Calu3 (cell line): ENCODE results near the gene TPMT. TPM values are rescaled to one million over a fixed set of nuclear protein-coding genes. Genes with fewer than 3 reads are reported as not detected.

Experiments
- Bru-seq: library from RNA; stranded (reverse); fragments of 400-500 nt; gene quantifications from one replicate; lab custom pipeline; 2021; lab: Mats Ljungman, UMichigan
- BruChase-seq, 2 experiments: library from RNA; stranded (reverse); fragments of 400-500 nt; gene quantifications; one replicate each; lab custom pipeline; 2021; lab: Mats Ljungman, UMichigan
- BruUV-seq: library from RNA; stranded (reverse); fragments of 400-500 nt; replicated peaks from 2 replicates; lab custom pipeline; 2021; lab: Mats Ljungman, UMichigan
- CTCF ChIA-PET: fragments of 300-600 bp; sonication (Branson Sonifier 250); formaldehyde crosslinking; loops from one replicate; lab custom pipeline; 2022; ENCODE audit warnings: antibody characterized with exemption; lab: Charles Lee
- DNase-seq: peaks from one replicate; pipeline ENCODE4 v3.0.0; 2022
- H3K27ac Mint-ChIP-seq: one replicate; pipeline ENCODE4 v1.8.0; 2022; ENCODE audit warnings: mixed read lengths; ENCODE audit not compliant: unreplicated experiment
- H3K27me3 Mint-ChIP-seq: one replicate; pipeline ENCODE4 v1.8.0; 2022; ENCODE audit warnings: mixed read lengths; ENCODE audit not compliant: unreplicated experiment
- H3K36me3 Mint-ChIP-seq: one replicate; pipeline ENCODE4 v1.8.0; 2022; ENCODE audit warnings: mild to moderate bottlenecking, moderate library complexity, mixed read lengths; ENCODE audit not compliant: insufficient read depth, unreplicated experiment
- H3K4me1 Mint-ChIP-seq: one replicate; pipeline ENCODE4 v1.8.0; 2022; ENCODE audit warnings: mild to moderate bottlenecking, low read depth, mixed read lengths; ENCODE audit not compliant: unreplicated experiment
- H3K4me3 Mint-ChIP-seq: one replicate; pipeline ENCODE4 v1.8.0; 2022; ENCODE audit warnings: mild to moderate bottlenecking, low read depth, moderate library complexity, mixed read lengths; ENCODE audit not compliant: unreplicated experiment
- H3K9me3 Mint-ChIP-seq: one replicate; pipeline ENCODE4 v1.8.0; 2022; ENCODE audit warnings: low read depth, mixed read lengths; ENCODE audit not compliant: unreplicated experiment
- CTCF ChIP-seq: fragments of 200-600 bp; IDR thresholded peaks from one replicate; pipeline ENCODE4 v1.8.0; 2022; ENCODE audit warnings: antibody characterized with exemption; ENCODE audit not compliant: unreplicated experiment
- intact Hi-C: fragments of 100-400 bp; cut with micrococcal nuclease; formaldehyde crosslinking; loops from one replicate; pipeline ENCODE4 v1.10.0; 2022; ENCODE audit not compliant: unreplicated experiment
- long read RNA-seq: library from polyadenylated mRNA; stranded (forward); transcript quantifications from one replicate; pipeline ENCODE4 v2.0.0, GENCODE V29; 2022
- total RNA-seq: library from RNA; stranded (reverse); gene quantifications from 2 replicates; pipeline ENCODE4 v1.2.3, GENCODE V29; 2022

Gene TPMT
- total RNA-seq, result 7.6 and 9.4 TPM in 2 replicates
- Bru-seq, nascent RNA, result percentile 53 among the genes with signal in this experiment
- BruChase-seq, experiment 1, labeled RNA remaining after a 6-hour chase, result percentile 63 among the genes with signal in this experiment
- percentile 49 among the genes with signal in this experiment for BruChase-seq, experiment 2, labeled RNA remaining after a 2-hour chase
- long read RNA-seq, transcript TPMT-201 (9 exons, 3,181 nt), result major isoform, 30 of 39 reads
- long read RNA-seq, partial matches to known transcripts, result 2 of 39 reads
- long read RNA-seq, other reads (novel, unspliced or antisense), result 7 of 39 reads

DNA sequence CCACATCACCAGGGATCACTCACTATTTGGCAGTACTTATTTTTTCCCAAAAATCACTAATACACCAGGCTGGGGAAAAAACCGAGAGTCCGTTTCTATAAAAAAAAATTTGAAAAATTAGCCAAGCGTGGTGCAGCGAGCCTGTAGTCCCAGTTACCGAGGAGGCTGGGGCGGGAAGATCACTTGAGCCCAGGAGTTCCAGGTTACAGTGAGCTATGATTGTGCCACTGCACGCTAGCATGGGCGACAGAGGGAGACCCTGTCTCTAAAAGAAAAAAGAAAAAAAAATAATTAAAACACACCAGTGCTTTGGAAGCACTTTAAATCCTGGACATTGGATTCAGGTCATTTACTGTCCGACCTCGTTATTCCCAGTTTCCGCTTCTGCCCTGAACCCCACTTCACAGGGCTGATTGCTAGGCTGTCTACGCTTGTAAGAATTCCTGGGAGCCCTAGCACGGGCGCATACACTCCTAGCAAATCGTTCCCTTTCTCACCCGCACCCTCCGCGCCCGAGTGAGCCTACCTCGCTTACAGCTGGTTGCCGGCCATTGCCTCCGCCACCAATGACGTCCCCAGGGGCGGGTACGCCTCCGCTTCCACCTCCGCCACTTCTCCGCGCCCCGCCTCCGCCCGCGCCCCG lies at the start of gene TPMT:
Gene TPMT, minus strand, starts transcription at position 571 of the 643 bp plus-strand sequence. CDS start 5,950 bp downstream, outside the sequence.
- H3K27ac Mint-ChIP-seq, result peak within 1 kb of the TSS; percentile 81
- TSS peak; percentile 81 for BruUV-seq
- H3K36me3 Mint-ChIP-seq, result peaks cover 23% of the 10 kb centered on the region
- peak; percentile 2 for DNase-seq
- H3K9me3 Mint-ChIP-seq, result no peaks in the 10 kb centered on the region
- peak within 1 kb of the TSS; percentile 93 for H3K4me3 Mint-ChIP-seq
- H3K4me1 Mint-ChIP-seq, result peaks cover 9% of the 10 kb centered on the region
- CTCF ChIA-PET, result interaction anchor here (0.6 kb wide), 1 partner anchor 112 kb away, joined by 3 read pairs; no protein-coding TSS in a partner anchor
- no peaks in the 10 kb centered on the region for H3K27me3 Mint-ChIP-seq
- intact Hi-C loops, result loop anchor here (10.0 kb wide), 1 partner anchor 110 kb away; the partner anchor contains the start of gene DEK
- TF ChIP-seq CTCF, result no peak

- intact Hi-C loops, result no loop called here
- no TSS peak for BruUV-seq
- H3K36me3 Mint-ChIP-seq, result no peaks in the 10 kb centered on the region
- DNase-seq, result no peak
- no peak overlapping the region for H3K27ac Mint-ChIP-seq
- TF ChIP-seq CTCF, result no peak
- H3K4me3 Mint-ChIP-seq, result no peak overlapping the region
- H3K27me3 Mint-ChIP-seq, result no peaks in the 10 kb centered on the region
- CTCF ChIA-PET, result no interaction called here
- H3K4me1 Mint-ChIP-seq, result no peaks in the 10 kb centered on the region
- no peaks in the 10 kb centered on the region for H3K9me3 Mint-ChIP-seq
Observed at GRCh38 chr6:18203786-18204185, 48.9 kb upstream of the TPMT start.

GRCh38 chr6:18192026-18192425 lies 37.1 kb upstream of the TPMT start:
- intact Hi-C loops, result no loop called here
- no peak overlapping the region for H3K27ac Mint-ChIP-seq
- CTCF ChIA-PET, result no interaction called here
- no peaks in the 10 kb centered on the region for H3K4me1 Mint-ChIP-seq
- no peaks in the 10 kb centered on the region for H3K36me3 Mint-ChIP-seq
- H3K4me3 Mint-ChIP-seq, result no peak overlapping the region
- DNase-seq, result no peak
- no TSS peak for BruUV-seq
- TF ChIP-seq CTCF, result no peak
- no peaks in the 10 kb centered on the region for H3K9me3 Mint-ChIP-seq
- H3K27me3 Mint-ChIP-seq, result no peaks in the 10 kb centered on the region

DNA sequence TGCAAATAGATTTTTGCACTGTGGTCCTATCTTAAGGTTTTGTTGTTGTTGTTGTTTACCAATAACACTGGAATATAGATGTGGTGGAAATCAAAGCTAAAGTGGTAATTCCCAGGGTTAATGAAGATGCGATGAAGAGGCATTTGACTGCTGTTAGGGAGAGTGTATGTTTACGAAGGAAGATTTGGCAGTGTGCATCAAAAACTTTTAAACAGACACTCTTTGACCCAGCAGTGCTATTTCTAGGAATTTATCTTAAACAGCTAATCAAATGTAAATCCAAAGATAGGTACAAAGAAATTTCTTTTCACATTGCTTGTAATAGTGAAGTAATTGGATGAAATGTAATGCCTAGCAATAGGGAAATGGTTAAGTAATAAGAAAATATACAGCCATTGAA lies 34.3 kb upstream of the TPMT start:
- DNase-seq, result no peak
- CTCF ChIA-PET, result no interaction called here
- no TSS peak for BruUV-seq
- intact Hi-C loops, result no loop called here
- no peak overlapping the region for H3K27ac Mint-ChIP-seq
- no peak for TF ChIP-seq CTCF
- H3K27me3 Mint-ChIP-seq, result no peaks in the 10 kb centered on the region
- H3K36me3 Mint-ChIP-seq, result no peaks in the 10 kb centered on the region
- no peak overlapping the region for H3K4me3 Mint-ChIP-seq
- H3K4me1 Mint-ChIP-seq, result no peaks in the 10 kb centered on the region
- no peaks in the 10 kb centered on the region for H3K9me3 Mint-ChIP-seq
